Chondrocyte (in vitro differentiated cells): ENCODE results near the gene FAM72B. TPM values are rescaled to one million over a fixed set of nuclear protein-coding genes. Genes with fewer than 3 reads are reported as not detected.
"Not testable (repeated sequence)": the region's sequence is repeated elsewhere in the genome, so short reads cannot be mapped to it uniquely, and the experiment has no call there.

Experiments
- DNase-seq: peaks from one replicate; pipeline ENCODE4 v3.0.0; 2021; ENCODE audit warnings: mixed read lengths, low spot score
- H3K27ac Mint-ChIP-seq: one replicate; pipeline ENCODE4 v1.8.0; 2021; ENCODE audit warnings: mild to moderate bottlenecking, moderate library complexity, mixed read lengths; ENCODE audit not compliant: unreplicated experiment
- H3K27me3 Mint-ChIP-seq: 2 replicates; pipeline ENCODE4 v1.8.0; 2021; ENCODE audit warnings: low read depth, mixed read lengths
- H3K36me3 Mint-ChIP-seq: 2 replicates; pipeline ENCODE4 v1.8.0; 2021; ENCODE audit warnings: low read depth, mixed read lengths
- H3K4me1 Mint-ChIP-seq: 2 replicates; pipeline ENCODE4 v1.8.0; 2021; ENCODE audit warnings: low read depth, mild to moderate bottlenecking, mixed read lengths
- H3K4me3 Mint-ChIP-seq: one replicate; pipeline ENCODE4 v1.8.0; 2021; ENCODE audit warnings: mild to moderate bottlenecking, moderate library complexity, mixed read lengths; ENCODE audit not compliant: unreplicated experiment
- H3K9me3 Mint-ChIP-seq: 2 replicates; pipeline ENCODE4 v1.8.0; 2021; ENCODE audit warnings: low read depth, mixed read lengths
- long read RNA-seq: library from polyadenylated mRNA; stranded (forward); transcript quantifications from one replicate; pipeline ENCODE4 v2.0.0, GENCODE V29; 2021
- total RNA-seq: library from RNA; stranded (reverse); gene quantifications from 3 replicates; pipeline ENCODE4 v1.2.1, GENCODE V29; 2021

Gene FAM72B
- total RNA-seq = 1.3 to 2.5 TPM (median 1.3 TPM) in 3 replicates
- long read RNA-seq, partial matches to known transcripts = 0 of 1 reads
- long read RNA-seq, other reads (novel, unspliced or antisense) = 0 of 1 reads

DNA sequence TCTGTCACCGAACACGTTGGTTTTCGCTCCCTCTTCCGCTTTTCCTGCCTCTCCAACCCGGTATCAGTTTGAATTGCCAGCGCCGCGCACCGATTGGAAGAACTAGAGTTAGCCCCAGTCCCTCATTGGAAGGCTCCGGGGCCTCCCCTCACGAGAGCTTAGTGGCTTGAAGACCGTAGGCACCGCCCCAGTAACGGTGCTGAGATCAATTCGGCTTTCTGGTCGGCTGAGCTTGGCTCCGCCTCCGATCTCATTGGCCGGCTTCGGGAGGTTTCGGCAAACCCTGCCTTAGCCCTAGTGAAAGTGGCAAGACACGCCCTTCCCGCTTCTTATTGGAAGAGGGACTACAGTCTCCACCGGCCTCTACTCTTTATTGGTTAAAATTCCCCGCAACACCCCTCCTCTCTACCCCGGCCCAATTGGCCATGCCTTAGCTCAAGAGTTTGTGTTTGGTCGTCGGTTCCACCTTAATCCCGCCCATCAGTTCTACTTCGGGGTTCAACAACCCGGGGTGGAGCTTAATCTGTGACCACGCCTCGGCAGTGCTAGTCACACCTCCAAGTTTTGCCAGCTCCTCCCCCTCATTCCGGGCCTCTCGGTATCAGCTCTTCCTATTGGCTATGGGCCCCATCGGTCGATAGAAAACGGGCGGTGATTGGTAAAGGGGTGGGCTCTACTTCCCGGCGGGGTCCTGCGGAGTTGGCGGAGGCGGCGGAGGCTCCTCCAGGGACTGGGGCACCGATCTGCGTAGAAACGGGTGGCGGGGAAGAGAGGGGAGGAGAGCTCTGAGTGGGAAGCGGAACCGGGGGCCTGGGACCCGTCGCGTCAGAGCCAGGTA lies at the start of gene FAM72B, which contains the start of gene SRGAP2C:
Gene FAM72B (minus strand): TSS at position 51 of the 838 bp plus-strand sequence. CDS start 851 bp downstream, outside the sequence.
Gene SRGAP2C (plus strand): TSS at position 686 of the 838 bp plus-strand sequence. CDS start 2,472 bp downstream, outside the sequence.
- Mint-ChIP-seq H3K4me3 (peak within 1 kb of the TSS; percentile 80), H3K27ac (peak within 1 kb of the TSS; percentile 93)
- not testable (repeated sequence) for H3K36me3 Mint-ChIP-seq, H3K27me3 Mint-ChIP-seq, H3K4me1 Mint-ChIP-seq, H3K9me3 Mint-ChIP-seq
- DNase-seq = peak; percentile 95

DNA sequence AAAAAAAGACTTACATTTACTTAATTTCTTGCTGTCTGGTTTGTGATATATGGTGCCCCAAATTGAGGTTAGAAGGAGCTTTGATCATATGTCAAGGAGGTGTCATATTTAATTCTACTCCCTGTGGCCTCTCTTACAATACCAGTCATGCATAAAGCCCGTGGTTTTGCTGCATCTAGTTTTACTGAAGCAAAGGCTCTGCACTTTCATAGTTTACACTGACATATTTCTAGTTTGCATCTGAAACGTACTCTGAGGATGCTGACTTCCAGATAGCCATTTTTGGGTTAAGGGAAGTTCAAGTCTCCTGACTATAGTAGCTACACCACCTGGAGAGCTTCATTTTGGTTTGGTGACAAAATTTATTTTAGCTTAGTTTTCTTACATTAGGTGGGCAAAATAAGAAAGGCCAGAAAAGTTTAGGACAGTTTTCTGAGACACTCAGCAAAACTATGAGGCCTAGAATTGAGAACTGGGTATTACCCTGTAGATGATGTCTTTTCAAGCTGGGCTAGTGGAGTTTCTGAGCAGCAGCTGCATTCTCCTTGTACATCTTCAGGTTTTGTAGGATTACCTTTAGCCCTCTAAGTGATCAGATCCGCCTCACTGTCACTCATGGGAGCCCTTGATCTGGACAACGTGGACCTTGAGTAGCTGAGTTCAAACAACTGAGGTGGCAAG lies 48.4 kb upstream of the FAM72B start:
- H3K4me1 Mint-ChIP-seq, H3K27me3 Mint-ChIP-seq, H3K9me3 Mint-ChIP-seq, DNase-seq, H3K36me3 Mint-ChIP-seq, H3K4me3 Mint-ChIP-seq, H3K27ac Mint-ChIP-seq: not testable (repeated sequence)

DNA sequence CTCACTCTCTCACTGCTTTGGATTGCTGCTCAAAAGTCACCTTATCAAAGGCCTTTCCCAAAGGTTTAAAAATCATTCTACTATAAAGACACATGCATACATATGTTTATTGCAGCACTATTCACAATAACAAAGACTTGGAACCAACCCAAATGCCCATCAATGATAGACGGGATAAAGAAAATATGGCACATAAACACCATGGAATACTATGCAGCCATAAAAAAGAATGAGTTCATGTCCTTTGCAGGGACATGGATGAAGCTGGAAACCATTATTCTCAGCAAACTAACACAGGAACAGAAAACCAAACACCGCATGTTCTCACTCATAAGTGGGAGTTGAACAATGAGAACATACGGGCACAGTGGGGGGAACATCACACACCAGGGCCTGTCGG lies 46.5 kb upstream of the FAM72B start:
- H3K4me3 Mint-ChIP-seq, H3K36me3 Mint-ChIP-seq, H3K4me1 Mint-ChIP-seq, DNase-seq, H3K27ac Mint-ChIP-seq, H3K27me3 Mint-ChIP-seq, H3K9me3 Mint-ChIP-seq: not testable (repeated sequence)

DNA sequence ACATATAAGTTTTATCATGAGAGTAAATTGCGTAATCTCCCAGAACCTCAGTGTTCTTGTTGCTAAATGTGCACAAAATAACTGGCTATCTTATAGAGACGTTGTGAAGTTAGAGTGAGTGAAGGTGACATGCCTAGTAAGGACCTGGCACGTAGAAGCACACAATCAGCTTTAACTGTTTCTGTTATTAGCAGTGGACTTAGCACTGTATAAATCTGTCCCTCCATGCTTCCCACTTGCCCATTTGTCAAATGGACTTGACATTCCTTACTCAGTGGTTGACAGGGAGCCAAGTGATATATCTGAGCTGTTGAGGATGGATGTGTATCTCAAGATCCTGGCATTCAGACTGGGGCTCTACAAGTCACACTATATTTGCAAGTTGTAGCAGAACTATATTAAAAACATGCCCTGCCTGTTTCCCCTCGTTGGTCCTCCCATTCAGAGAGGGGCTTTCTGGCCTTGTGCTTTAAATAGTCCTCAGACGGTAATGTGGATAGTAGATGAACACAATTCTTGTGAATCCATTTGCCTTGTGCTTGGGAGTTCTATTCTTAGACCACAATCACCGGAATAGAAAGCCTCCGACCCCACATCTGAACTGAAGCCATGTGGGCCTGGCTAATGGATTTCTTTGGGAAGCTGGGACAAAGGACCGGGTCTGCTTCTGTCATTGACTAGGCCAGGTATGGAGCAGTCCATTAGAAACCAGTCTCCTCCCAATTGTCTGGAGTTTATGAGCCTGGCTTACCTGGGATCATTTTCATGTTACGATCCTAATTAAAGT lies 43.6 kb upstream of the FAM72B start:
- DNase-seq = not testable (repeated sequence)

DNA sequence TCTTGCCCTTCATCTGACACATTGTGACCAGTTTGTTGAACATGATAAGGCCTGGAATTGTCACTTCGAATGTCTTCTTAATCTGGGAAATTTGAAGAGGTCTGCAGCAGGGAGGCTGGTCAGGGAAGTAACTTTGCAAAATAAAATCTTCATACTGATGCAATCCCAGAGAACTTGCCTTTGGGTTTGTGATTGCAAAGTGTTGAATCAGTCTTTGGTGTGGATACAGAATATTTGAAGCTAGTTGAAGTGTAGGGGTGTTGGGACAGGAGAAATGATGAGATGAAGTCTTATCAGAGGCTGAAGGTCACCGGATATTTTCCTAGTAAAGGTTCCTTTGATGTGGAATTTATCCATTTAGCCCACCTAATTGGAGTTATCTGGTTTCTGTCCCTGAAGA lies 42.8 kb upstream of the FAM72B start:
- not testable (repeated sequence) for H3K27me3 Mint-ChIP-seq, H3K4me1 Mint-ChIP-seq, H3K9me3 Mint-ChIP-seq, H3K4me3 Mint-ChIP-seq, H3K36me3 Mint-ChIP-seq, DNase-seq, H3K27ac Mint-ChIP-seq

More for the DNA sequence above, 43.6 kb upstream of the FAM72B start:
- H3K4me1 Mint-ChIP-seq, H3K4me3 Mint-ChIP-seq, H3K9me3 Mint-ChIP-seq, H3K27ac Mint-ChIP-seq, H3K36me3 Mint-ChIP-seq, H3K27me3 Mint-ChIP-seq: not testable (repeated sequence)

- H3K27ac Mint-ChIP-seq, H3K27me3 Mint-ChIP-seq, DNase-seq, H3K36me3 Mint-ChIP-seq, H3K4me1 Mint-ChIP-seq, H3K9me3 Mint-ChIP-seq, H3K4me3 Mint-ChIP-seq: not testable (repeated sequence)
These were observed 42.3 kb upstream of the FAM72B start for GRCh38 chr1:121226295-121226904.

GRCh38 chr1:121224714-121225113 lies 40.6 kb upstream of the FAM72B start:
- not testable (repeated sequence) for DNase-seq, H3K9me3 Mint-ChIP-seq, H3K27me3 Mint-ChIP-seq, H3K4me3 Mint-ChIP-seq, H3K4me1 Mint-ChIP-seq, H3K36me3 Mint-ChIP-seq, H3K27ac Mint-ChIP-seq

- H3K4me1 Mint-ChIP-seq, H3K36me3 Mint-ChIP-seq, DNase-seq, H3K27ac Mint-ChIP-seq, H3K27me3 Mint-ChIP-seq, H3K4me3 Mint-ChIP-seq, H3K9me3 Mint-ChIP-seq: not testable (repeated sequence)
These were observed 37.6 kb upstream of the FAM72B start for GRCh38 chr1:121221770-121222169.

DNA sequence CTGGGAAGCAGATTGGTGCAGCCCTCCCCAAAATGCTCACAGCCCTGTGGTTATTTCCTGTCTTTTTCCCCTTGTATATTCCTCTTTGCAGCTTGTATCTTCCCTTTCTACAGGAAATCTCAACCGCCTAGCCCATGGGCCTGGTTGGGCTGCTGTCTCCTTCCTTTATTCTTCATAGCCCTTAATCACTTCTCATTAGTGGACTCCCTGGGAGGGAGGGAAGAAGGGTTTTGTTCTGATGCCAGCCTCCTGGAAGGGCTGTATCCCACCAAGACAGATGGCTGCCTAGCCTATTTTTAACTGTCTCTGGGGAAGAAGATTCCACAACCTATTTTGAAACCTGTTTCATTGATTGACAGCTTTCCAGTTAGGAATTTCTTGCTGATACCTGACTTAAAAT lies 32.5 kb upstream of the FAM72B start:
- not testable (repeated sequence) for H3K4me3 Mint-ChIP-seq, H3K9me3 Mint-ChIP-seq, H3K4me1 Mint-ChIP-seq, H3K36me3 Mint-ChIP-seq, H3K27ac Mint-ChIP-seq, DNase-seq, H3K27me3 Mint-ChIP-seq

GRCh38 chr1:121215699-121216417 lies 31.7 kb upstream of the FAM72B start:
- not testable (repeated sequence) for H3K4me3 Mint-ChIP-seq, DNase-seq, H3K4me1 Mint-ChIP-seq, H3K36me3 Mint-ChIP-seq, H3K9me3 Mint-ChIP-seq, H3K27ac Mint-ChIP-seq, H3K27me3 Mint-ChIP-seq

DNA sequence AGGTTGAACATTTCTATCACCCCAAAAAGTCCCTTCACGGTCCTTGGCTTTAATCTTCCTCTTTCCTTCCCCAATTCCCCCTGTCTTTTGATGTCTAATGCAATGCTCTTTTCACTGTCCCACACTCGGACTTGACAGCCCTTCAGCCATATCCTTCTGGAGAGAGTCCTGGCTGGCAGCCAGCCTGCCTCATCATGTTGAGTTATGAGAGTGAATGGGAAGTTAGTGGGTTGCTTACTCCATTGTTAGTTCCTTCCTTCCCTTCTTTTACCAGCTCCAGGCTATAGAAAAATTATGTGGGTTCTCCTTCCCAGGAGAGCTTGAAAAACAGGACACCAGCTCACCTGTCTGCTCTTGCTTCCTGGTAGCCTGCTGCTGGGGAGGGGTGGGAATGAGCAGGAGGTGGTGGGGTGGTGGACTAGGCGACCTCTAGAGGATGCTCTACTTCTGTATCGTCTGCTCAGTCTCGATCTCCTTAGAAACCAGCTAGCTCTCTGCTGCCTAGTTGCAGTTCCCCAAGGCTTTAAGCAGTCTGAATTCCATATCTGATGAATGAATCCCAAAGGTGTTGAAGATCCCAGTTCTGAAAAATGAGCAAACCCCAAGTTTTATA lies 30.5 kb upstream of the FAM72B start:
- not testable (repeated sequence) for H3K36me3 Mint-ChIP-seq, H3K4me1 Mint-ChIP-seq, H3K27me3 Mint-ChIP-seq, DNase-seq, H3K9me3 Mint-ChIP-seq, H3K4me3 Mint-ChIP-seq, H3K27ac Mint-ChIP-seq
